HG03060 (cell line): ENCODE data around the gene BACH2.
"Not testable (repeated sequence)": the region's sequence is repeated elsewhere in the genome, so short reads cannot be mapped to it uniquely, and the experiment has no call there.

Source experiments
- ATAC-seq: cut with Tn5 transposase; IDR thresholded peaks from one replicate; pipeline ENCODE4 v1.9.1; 2021; ENCODE audit warnings: low read depth, moderate number of reproducible peaks; ENCODE audit not compliant: unreplicated experiment

BACH2 gene

GRCh38 chr6:90045535-90045934 lies 251.1 kb downstream of the BACH2 start:
- no peak for ATAC-seq

- ATAC-seq: no peak
Observed at GRCh38 chr6:90044833-90045381, 251.7 kb downstream of the BACH2 start.

- ATAC-seq: no peak
Observed at GRCh38 chr6:90044182-90044832, 252.3 kb downstream of the BACH2 start.

GRCh38 chr6:90040931-90041330 lies 255.7 kb downstream of the BACH2 start:
- ATAC-seq: no peak

- ATAC-seq: no peak
Observed at GRCh38 chr6:90039911-90040310, 256.7 kb downstream of the BACH2 start.

GRCh38 chr6:90038961-90039653 lies 257.5 kb downstream of the BACH2 start:
- ATAC-seq: no peak

DNA sequence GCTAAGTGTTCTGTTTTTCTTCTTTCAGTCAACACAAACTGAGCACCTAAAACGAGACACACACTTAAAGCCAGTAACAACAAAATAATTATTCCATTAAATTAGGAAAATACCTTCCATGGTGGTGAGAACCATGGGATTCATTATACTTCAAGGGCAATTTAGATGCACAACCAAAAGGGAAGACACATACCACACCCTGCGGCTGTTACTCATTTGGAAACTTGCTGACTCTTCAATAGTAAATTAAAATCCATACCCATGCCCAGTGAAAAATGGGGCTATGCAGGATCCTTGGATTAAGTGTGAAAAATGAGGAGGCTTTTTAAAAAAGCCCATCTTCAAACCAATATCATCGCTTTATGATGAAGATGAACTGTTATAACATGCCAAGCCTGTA lies 259.7 kb downstream of the BACH2 start:
- no peak for ATAC-seq

- no peak for ATAC-seq
Observed at GRCh38 chr6:90035047-90035723, 261.5 kb downstream of the BACH2 start.

- ATAC-seq: no peak
Observed at GRCh38 chr6:90033746-90034271, 262.8 kb downstream of the BACH2 start.

DNA sequence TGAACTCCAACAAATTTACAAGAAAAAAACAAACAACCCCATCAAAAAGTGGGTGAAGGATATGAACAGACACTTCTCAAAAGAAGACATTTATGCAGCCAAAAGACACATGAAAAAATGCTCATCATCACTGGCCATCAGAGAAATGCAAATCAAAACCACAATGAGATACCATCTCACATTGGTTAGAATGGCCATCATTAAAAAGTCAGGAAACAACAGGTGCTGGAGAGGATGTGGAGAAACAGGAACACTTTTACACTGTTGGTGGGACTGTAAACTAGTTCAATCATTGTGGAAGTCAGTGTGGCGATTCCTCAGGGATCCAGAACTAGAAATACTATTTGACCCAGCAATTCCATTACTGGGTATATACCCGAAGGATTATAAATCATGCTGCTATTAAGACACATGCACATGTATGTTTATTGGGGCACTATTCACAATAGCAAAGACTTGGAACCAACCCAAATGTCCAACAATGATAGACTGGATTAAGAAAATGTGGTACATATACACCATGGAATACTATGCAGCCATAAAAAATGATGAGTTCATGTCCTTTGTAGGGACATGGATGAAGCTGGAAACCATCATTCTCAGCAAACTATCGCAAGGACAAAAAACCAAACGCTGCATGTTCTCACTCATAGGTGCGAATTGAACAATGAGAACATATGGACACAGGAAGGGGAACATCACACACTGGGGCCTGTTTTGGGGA lies 264.0 kb downstream of the BACH2 start:
- ATAC-seq: not testable (repeated sequence)

DNA sequence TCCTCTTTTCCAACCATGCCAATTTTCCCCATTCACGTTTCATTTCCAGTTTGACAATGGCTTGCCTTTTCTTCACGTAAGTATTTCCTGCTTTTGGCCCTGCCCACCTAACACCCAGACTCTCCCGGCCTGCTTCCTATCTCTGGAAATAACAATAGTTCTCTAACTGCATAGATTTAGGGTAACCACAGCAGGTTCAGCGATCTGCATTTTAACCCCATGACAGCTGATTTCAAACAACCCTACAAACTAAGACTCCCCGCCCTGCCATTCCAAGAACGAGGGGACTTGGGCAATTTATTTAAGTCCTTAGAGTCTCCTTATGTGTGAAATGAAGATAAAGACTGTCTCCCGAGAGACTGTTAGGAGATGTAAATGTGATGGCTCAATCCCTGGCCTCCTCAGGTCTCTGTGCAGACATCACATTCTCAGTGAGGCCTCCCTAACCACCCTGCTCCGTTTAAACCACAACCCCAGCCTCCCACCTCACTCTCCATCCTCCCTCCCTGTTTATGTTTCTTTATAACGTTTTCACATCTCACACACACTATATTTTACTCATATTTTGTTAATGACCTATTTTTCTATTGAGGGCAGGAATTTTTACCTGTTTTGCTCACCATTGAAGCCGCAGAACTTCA lies 267.5 kb downstream of the BACH2 start:
- ATAC-seq: no peak

GRCh38 chr6:90028066-90028778 lies 268.4 kb downstream of the BACH2 start:
- no peak for ATAC-seq

- no peak for ATAC-seq
Observed at GRCh38 chr6:90026216-90026615, 270.4 kb downstream of the BACH2 start.

DNA sequence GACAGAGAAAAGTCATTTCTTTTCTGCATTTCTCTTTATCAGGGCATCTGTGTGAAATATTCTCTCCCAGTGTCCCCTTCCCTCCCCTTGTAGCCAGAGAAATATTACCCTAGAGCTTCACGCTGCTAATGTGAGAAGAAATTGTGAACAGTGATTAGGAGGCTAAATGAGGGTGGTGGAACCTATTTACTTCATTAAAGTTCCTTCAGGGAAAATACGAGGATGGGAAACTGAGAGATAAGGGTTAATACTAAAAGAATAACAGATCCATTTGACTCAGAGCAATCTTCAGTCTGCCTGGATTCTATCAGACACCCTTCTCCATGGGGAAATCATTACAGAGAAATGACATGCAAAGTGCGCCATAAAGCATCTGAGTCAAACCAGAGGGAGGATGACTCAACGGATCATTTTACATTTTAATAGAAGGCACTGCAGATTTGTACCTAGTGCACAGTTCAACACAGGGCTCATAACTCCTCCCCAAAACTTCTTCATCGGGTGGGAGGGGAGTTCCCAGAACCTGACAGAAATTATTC lies 271.1 kb downstream of the BACH2 start:
- no peak for ATAC-seq

- ATAC-seq: no peak
Observed at GRCh38 chr6:90024633-90025032, 272.0 kb downstream of the BACH2 start.

- ATAC-seq: no peak
Observed at GRCh38 chr6:90021711-90022110, 274.9 kb downstream of the BACH2 start.

DNA sequence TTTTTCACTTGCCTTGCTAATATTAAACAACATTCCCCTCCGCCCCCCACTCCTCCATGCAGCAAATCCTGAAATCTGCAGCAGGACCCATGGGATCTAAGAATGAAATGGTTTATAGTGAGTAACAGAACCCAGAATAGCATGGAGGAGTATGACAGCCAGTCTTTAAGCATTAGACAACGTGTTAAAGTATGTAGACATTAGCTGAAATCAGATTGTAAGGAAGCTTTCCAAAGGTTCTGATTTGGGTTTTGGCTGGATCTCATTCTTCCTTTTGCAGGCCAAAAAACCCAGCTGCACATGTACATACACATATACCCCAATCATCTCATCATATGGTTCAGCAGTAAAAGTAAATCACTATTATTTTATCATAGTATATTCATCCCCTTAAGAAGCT lies 275.9 kb downstream of the BACH2 start:
- ATAC-seq: no peak

- ATAC-seq: no peak
Observed at GRCh38 chr6:90019216-90019615, 277.4 kb downstream of the BACH2 start.

GRCh38 chr6:90015883-90016282 lies 280.8 kb downstream of the BACH2 start:
- no peak for ATAC-seq
